Chondrocyte (in vitro differentiated cells): ENCODE measurements around the gene SERPINB6. TPM values are rescaled to one million over a fixed set of nuclear protein-coding genes. Genes with fewer than 3 reads are reported as not detected.

Experiments used
- DNase-seq: peaks from one replicate; pipeline ENCODE4 v3.0.0; 2021; ENCODE audit warnings: mixed read lengths, low spot score
- H3K27ac Mint-ChIP-seq: one replicate; pipeline ENCODE4 v1.8.0; 2021; ENCODE audit warnings: mild to moderate bottlenecking, moderate library complexity, mixed read lengths; ENCODE audit not compliant: unreplicated experiment
- H3K27me3 Mint-ChIP-seq: 2 replicates; pipeline ENCODE4 v1.8.0; 2021; ENCODE audit warnings: low read depth, mixed read lengths
- H3K36me3 Mint-ChIP-seq: 2 replicates; pipeline ENCODE4 v1.8.0; 2021; ENCODE audit warnings: low read depth, mixed read lengths
- H3K4me1 Mint-ChIP-seq: 2 replicates; pipeline ENCODE4 v1.8.0; 2021; ENCODE audit warnings: low read depth, mild to moderate bottlenecking, mixed read lengths
- H3K4me3 Mint-ChIP-seq: one replicate; pipeline ENCODE4 v1.8.0; 2021; ENCODE audit warnings: mild to moderate bottlenecking, moderate library complexity, mixed read lengths; ENCODE audit not compliant: unreplicated experiment
- H3K9me3 Mint-ChIP-seq: 2 replicates; pipeline ENCODE4 v1.8.0; 2021; ENCODE audit warnings: low read depth, mixed read lengths
- CTCF ChIP-seq: fragments of 200-600 bp; sonication (generic); IDR thresholded peaks from 2 replicates; pipeline ENCODE4 v1.5.0; 2021; ENCODE audit warnings: antibody characterized with exemption, mild to moderate bottlenecking, moderate library complexity
- total RNA-seq: library from RNA; stranded (reverse); gene quantifications from 3 replicates; pipeline ENCODE4 v1.2.1, GENCODE V29; 2021

The SERPINB6 gene
- total RNA-seq, 1 donor from 2014 or later: 98.0 TPM

GRCh38 chr6:2980465-2980855, 9.1 kb upstream of the SERPINB6 start:
- Mint-ChIP-seq H3K36me3 (no peaks in the 10 kb centered on the region), H3K4me1 (peaks cover 31% of the 10 kb centered on the region), H3K4me3 (no peak overlapping the region), H3K27ac (no peak overlapping the region), H3K27me3 (no peaks in the 10 kb centered on the region), H3K9me3 (no peaks in the 10 kb centered on the region)
- no peak for DNase-seq
- TF ChIP-seq CTCF: no peak

- Mint-ChIP-seq H3K27me3 (no peaks in the 10 kb centered on the region), H3K27ac (no peak overlapping the region), H3K4me1 (peaks cover 31% of the 10 kb centered on the region), H3K36me3 (no peaks in the 10 kb centered on the region), H3K4me3 (no peak overlapping the region), H3K9me3 (no peaks in the 10 kb centered on the region)
- no peak for DNase-seq
- no peak for TF ChIP-seq CTCF
These were observed 8.6 kb upstream of the SERPINB6 start for GRCh38 chr6:2979819-2980464.

GRCh38 chr6:2978923-2979322, 7.6 kb upstream of the SERPINB6 start:
- H3K4me1 Mint-ChIP-seq: peaks cover 31% of the 10 kb centered on the region
- H3K27me3 Mint-ChIP-seq: no peaks in the 10 kb centered on the region
- H3K4me3 Mint-ChIP-seq: no peak overlapping the region
- TF ChIP-seq CTCF: no peak
- no peak for DNase-seq
- no peak overlapping the region for H3K27ac Mint-ChIP-seq
- H3K9me3 Mint-ChIP-seq: no peaks in the 10 kb centered on the region
- no peaks in the 10 kb centered on the region for H3K36me3 Mint-ChIP-seq

GRCh38 chr6:2977799-2978590, 6.6 kb upstream of the SERPINB6 start:
- Mint-ChIP-seq H3K4me1 (peaks cover 31% of the 10 kb centered on the region), H3K27me3 (no peaks in the 10 kb centered on the region), H3K9me3 (no peaks in the 10 kb centered on the region), H3K36me3 (no peaks in the 10 kb centered on the region), H3K27ac (no peak overlapping the region), H3K4me3 (no peak overlapping the region)
- no peak for DNase-seq
- TF ChIP-seq CTCF: no peak

GRCh38 chr6:2977290-2977689, 5.9 kb upstream of the SERPINB6 start:
- Mint-ChIP-seq H3K9me3 (no peaks in the 10 kb centered on the region), H3K4me1 (peaks cover 32% of the 10 kb centered on the region), H3K36me3 (no peaks in the 10 kb centered on the region), H3K27me3 (no peaks in the 10 kb centered on the region), H3K27ac (no peak overlapping the region), H3K4me3 (no peak overlapping the region)
- DNase-seq: no peak
- no peak for TF ChIP-seq CTCF
